Epithelial cell of prostate (primary cell): ENCODE data around the gene TRPM1.
A peak's percentile ranks its signal among the peaks of the same experiment; 100 is the strongest.

ENCODE experiments used
- DNase-seq: peaks from one replicate; pipeline ENCODE4 v3.0.0-alpha.2; 2011; ENCODE audit warnings: low read depth, low spot score
- H3K27ac ChIP-seq: fragments of 450-650 bp; 2 replicates; pipeline ENCODE4 v1.5.1; 2017; ENCODE audit warnings: mild to moderate bottlenecking

TRPM1 gene

DNA sequence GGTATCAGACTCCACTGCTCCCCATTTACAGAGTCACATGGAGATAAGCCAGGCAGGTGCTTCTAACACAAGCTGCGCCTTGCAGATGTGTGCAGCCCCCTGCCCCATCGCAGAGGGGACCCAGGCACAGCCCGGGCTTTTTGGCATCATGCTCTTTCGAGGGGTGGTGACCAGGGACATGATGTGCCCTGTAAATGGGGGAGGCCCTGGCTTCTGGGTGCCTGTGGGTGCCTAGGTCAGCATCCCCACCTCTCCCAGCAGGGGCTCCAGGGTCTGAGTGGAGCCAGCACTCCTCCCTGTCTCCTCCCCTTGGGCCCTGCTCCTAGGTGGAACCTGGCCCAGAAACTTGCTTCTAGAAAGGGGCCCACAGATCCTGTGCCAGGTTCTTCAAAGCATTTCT, 15.2 kb downstream of the TRPM1 start:
- no peak overlapping the region for H3K27ac ChIP-seq
- no peak for DNase-seq

- H3K27ac ChIP-seq: no peak overlapping the region
- DNase-seq: no peak
These were observed 16.2 kb downstream of the TRPM1 start for GRCh38 chr15:31085359-31085758.

- no peak for DNase-seq
- no peak overlapping the region for H3K27ac ChIP-seq
These were observed 17.3 kb downstream of the TRPM1 start for GRCh38 chr15:31084176-31084575.

- no peak for DNase-seq
- H3K27ac ChIP-seq: no peak overlapping the region
These were observed 18.1 kb downstream of the TRPM1 start for GRCh38 chr15:31083370-31083780.

- no peak overlapping the region for H3K27ac ChIP-seq
- no peak for DNase-seq
These were observed 18.7 kb downstream of the TRPM1 start for GRCh38 chr15:31082771-31083369.

- DNase-seq: no peak
- H3K27ac ChIP-seq: peak overlapping the region; percentile 42
These were observed 19.8 kb downstream of the TRPM1 start for GRCh38 chr15:31081588-31082250.

- no peak for DNase-seq
- peak overlapping the region; percentile 42 for H3K27ac ChIP-seq
These were observed 20.5 kb downstream of the TRPM1 start for GRCh38 chr15:31081056-31081455.

GRCh38 chr15:31080591-31081014, 20.9 kb downstream of the TRPM1 start:
- peak overlapping the region; percentile 42 for H3K27ac ChIP-seq
- no peak for DNase-seq

DNA sequence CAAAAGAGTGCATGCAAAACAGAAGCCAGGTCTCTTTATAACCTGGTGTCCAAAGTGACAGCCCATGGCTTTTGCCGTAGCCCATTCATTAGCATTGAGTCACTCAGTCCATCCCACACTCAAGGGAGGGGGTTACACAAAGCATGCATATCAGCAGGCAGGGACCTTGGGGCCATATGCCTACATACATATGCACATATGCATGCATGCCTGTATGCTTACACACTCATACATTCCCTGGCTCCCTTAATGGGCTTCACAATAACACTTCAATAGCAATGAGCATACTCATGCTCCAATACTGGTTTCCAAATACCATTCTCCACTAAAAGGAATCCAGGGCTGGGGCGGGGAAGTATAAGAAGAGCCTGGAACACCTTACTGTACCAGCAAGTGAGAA, 22.0 kb downstream of the TRPM1 start:
- peak; percentile 72 for DNase-seq
- peak overlapping the region; percentile 59 for H3K27ac ChIP-seq

GRCh38 chr15:31078471-31078870, 23.1 kb downstream of the TRPM1 start:
- no peak for DNase-seq
- H3K27ac ChIP-seq: no peak overlapping the region

DNA sequence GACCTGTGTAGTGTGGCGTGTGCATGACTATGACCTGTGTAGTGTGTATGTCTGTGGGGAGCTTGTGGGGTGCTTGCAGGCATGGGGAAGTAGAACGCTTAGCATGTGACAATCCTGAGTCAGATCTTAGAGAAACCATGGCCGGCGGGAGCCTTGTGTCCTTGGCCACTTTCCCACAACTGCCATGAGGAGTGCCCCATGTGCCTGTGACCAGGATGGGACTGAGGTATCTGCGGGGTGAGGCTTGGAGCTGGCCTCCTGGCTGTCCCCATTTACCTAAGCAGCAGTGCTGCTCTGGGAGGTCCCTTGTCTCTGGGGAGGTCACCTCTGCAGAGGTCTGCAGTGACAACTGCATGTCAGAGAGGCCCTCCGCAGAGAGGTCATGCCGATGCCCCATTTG, 23.6 kb downstream of the TRPM1 start:
- no peak overlapping the region for H3K27ac ChIP-seq
- no peak for DNase-seq

DNA sequence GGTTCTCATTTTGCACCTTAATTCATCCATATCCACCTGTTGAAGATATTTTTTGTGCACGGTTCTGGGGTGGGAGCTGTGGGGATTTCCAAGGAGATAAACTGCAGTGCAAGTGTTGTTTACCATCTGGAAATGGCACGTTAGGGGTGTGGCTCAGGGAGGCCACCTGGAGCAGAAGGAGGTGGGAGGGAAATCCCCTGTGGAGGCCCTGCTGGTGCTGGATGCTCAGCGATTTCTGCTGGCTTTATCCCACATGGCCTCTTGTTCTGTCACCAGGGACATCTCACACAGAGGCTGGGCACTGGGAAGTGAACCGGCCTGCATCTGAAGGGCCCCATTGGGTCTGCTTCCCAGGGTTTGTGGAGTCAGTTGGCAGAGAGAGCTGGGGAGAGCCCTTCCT, 24.3 kb downstream of the TRPM1 start:
- H3K27ac ChIP-seq: no peak overlapping the region
- DNase-seq: no peak

GRCh38 chr15:31074321-31074720, 27.2 kb downstream of the TRPM1 start:
- DNase-seq: no peak
- no peak overlapping the region for H3K27ac ChIP-seq

GRCh38 chr15:31070867-31071266, 30.7 kb downstream of the TRPM1 start:
- no peak for DNase-seq
- H3K27ac ChIP-seq: no peak overlapping the region

- no peak for DNase-seq
- no peak overlapping the region for H3K27ac ChIP-seq
These were observed 32.0 kb downstream of the TRPM1 start for GRCh38 chr15:31069360-31070000.

- H3K27ac ChIP-seq: no peak overlapping the region
- no peak for DNase-seq
These were observed 33.5 kb downstream of the TRPM1 start for GRCh38 chr15:31067890-31068603.

GRCh38 chr15:31065824-31066223, 35.7 kb downstream of the TRPM1 start:
- H3K27ac ChIP-seq: no peak overlapping the region
- no peak for DNase-seq

DNA sequence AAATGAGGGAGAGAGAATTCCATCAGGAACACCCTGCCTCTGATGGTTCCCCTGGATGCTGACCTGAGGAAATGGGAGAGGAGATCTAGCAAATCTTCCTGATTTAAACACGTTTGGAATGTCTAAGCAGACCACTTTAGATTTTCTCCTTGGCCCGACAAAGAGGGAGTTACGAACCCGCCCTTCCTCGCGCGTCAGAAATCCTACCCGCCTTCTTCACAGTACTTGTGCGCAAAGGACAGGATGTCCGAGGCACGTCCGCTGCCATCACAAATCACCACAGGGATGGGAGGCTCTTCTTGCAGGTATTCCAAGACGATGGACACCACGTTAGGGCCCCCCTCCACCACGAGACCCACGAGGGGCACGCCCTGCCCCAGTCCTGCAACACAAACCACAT, 38.6 kb downstream of the TRPM1 start:
- DNase-seq: no peak
- no peak overlapping the region for H3K27ac ChIP-seq

GRCh38 chr15:31062310-31062847, 39.1 kb downstream of the TRPM1 start:
- DNase-seq: no peak
- H3K27ac ChIP-seq: no peak overlapping the region

DNA sequence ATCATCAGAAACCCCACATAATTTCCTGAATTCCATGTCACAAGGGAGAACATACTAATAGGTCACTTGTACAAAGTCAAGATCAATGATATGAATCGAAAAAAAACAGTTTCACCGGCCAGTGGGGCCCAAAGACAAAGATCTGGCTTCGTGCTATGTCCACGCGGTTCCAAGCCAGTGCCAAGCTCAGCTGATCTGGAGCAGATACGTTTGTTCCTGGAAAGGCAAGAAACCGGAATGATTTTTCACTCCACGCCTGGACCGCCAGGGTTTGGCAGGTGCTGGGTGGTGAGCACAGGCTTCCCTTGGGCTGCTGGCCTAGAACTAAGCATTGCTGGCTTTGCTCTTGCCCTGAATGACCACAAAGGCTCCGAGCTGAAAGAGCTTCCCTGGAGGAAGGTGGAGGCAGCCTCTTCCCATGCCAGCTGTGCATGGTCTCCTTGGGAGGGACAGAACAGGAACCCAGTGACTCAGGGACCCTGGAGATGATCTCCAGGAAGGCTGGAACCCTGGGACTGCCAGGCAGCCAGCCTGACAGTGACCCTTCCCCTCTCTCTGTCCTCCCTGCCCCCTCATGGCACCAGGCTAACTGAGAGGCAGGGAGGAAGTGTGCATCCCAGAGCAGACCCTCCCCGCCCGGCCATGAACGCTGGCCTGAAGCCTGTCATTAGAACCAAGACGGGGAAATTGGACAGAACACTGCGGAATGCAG, 40.9 kb downstream of the TRPM1 start:
- H3K27ac ChIP-seq: no peak overlapping the region
- DNase-seq: no peak
